ENCODE measurements around the gene ST7L. TPM values are rescaled to one million over a fixed set of nuclear protein-coding genes. Genes with fewer than 3 reads are reported as not detected.

Gene ST7L
- polyA plus RNA-seq, 1 donor (not counting 4 experiments of a cell fraction or from before 2014, with no cell fraction given): 13.4 TPM

DNA sequence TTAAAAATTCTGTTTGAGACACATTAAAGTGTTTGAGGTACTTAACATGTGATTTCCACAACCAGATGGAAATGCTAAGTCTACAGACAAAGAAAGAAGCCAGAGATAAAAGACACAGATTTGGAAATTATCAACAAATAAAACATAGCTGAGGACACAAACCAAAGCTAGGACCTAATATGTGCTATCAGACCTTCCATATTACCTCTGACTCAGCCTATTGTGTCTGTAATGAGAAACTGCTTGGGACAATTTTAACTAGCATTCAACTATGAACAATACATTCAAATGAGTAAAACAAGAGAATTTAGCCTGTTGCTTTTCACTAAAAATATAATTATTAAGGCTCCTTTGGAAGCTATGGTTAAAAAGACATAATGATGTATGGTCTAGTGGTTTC is 55.6 kb downstream of the ST7L start:
- Histone ChIP-seq H2AFZ (ENCODE audit: control insufficient read depth, low read length) (no peak overlapping the region), H3K9me3 (ENCODE audit: control insufficient read depth, low read depth, low read length) (no peaks in the 10 kb centered on the region), H3K9ac (ENCODE audit: control insufficient read depth, extremely low read depth, insufficient read depth, low read length) (no peak overlapping the region), H3K4me3 (ENCODE audit: control insufficient read depth in 2 of 3, extremely low read depth in 1 of 3, insufficient read depth in 2 of 3, low read depth in 1 of 3, low read length in 3 of 3) (no peak overlapping the region), H3K4me1 (ENCODE audit: control insufficient read depth, extremely low read depth, insufficient read depth, low read length) (no peaks in the 10 kb centered on the region), H3K4me2 (ENCODE audit: control insufficient read depth, extremely low read depth, insufficient read depth, low read depth, low read length) (no peak overlapping the region), H3K27ac (ENCODE audit: control insufficient read depth, insufficient read depth, low read length) (no peak overlapping the region), H3K9me1 (ENCODE audit: control insufficient read depth, extremely low read depth, insufficient read depth, low read length) (no peaks in the 10 kb centered on the region), H4K20me1 (ENCODE audit: control insufficient read depth, extremely low read depth, insufficient read depth, low read length) (no peaks in the 10 kb centered on the region), H3K36me3 (ENCODE audit: control insufficient read depth in 2 of 2, extremely low read depth in 1 of 2, insufficient read depth in 2 of 2, low read length in 2 of 2) (no peaks in the 10 kb centered on the region), H3K79me2 (ENCODE audit: control insufficient read depth, insufficient read depth, low read length) (no peaks in the 10 kb centered on the region), H3K27me3 (ENCODE audit: control insufficient read depth, extremely low read depth, insufficient read depth, low read length) (no peaks in the 10 kb centered on the region)
- FAIRE-seq (no peak), DNase-seq (ENCODE audit: low read depth, low spot score) (no peak)
- dilution Hi-C loops (cut with MboI; ENCODE audit: extremely low pct_ligation_motif_present, low sequenced_read_pairs): no loop called here
- TF ChIP-seq, protein P1, sequence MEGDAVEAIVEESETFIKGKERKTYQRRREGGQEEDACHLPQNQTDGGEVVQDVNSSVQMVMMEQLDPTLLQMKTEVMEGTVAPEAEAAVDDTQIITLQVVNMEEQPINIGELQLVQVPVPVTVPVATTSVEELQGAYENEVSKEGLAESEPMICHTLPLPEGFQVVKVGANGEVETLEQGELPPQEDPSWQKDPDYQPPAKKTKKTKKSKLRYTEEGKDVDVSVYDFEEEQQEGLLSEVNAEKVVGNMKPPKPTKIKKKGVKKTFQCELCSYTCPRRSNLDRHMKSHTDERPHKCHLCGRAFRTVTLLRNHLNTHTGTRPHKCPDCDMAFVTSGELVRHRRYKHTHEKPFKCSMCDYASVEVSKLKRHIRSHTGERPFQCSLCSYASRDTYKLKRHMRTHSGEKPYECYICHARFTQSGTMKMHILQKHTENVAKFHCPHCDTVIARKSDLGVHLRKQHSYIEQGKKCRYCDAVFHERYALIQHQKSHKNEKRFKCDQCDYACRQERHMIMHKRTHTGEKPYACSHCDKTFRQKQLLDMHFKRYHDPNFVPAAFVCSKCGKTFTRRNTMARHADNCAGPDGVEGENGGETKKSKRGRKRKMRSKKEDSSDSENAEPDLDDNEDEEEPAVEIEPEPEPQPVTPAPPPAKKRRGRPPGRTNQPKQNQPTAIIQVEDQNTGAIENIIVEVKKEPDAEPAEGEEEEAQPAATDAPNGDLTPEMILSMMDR (optimal IDR thresholded peaks at IDR 0.05 in 1 of 3, IDR thresholded peaks at IDR 0.05 in 1 of 3, conservative IDR thresholded peaks at IDR 0.05 in 1 of 3; ENCODE audit: extremely low read depth in 1 of 3, insufficient read depth in 2 of 3, low read length in 3 of 3): no peak
- TF ChIP-seq EZH2 (IDR thresholded peaks at IDR 0.05; ENCODE audit: low read length): no peak

DNA sequence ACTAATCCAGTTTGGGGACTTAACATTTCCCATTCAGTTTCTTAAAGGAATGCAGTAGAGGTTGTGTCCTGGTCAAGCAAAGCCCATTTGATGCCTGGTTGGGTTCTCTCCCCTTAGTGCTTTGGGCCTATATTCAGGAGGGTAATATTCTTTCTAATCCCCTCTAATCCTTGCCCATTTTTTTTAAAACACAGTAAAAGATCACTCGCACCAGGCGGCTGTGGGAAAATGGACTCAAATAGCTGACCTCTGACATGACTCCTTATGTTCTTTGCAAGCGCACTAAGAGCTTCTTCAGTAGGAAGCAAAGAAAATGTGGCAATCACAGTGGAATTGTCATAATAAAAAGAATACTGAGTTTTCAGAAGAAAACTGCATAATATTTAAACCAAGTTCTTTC is 60.3 kb downstream of the ST7L start:
- H3K27me3 ChIP-seq (ENCODE audit: control insufficient read depth, extremely low read depth, insufficient read depth, low read length): no peaks in the 10 kb centered on the region
- no peak for DNase-seq (ENCODE audit: low read depth, low spot score)
- H3K9me1 ChIP-seq (ENCODE audit: control insufficient read depth, extremely low read depth, insufficient read depth, low read length): no peaks in the 10 kb centered on the region
- H3K9me3 ChIP-seq (ENCODE audit: control insufficient read depth, low read depth, low read length): no peaks in the 10 kb centered on the region
- H3K36me3 ChIP-seq (ENCODE audit: control insufficient read depth in 2 of 2, extremely low read depth in 1 of 2, insufficient read depth in 2 of 2, low read length in 2 of 2): no peaks in the 10 kb centered on the region
- dilution Hi-C loops (cut with MboI; ENCODE audit: extremely low pct_ligation_motif_present, low sequenced_read_pairs): no loop called here
- H3K27ac ChIP-seq (ENCODE audit: control insufficient read depth, insufficient read depth, low read length): no peak overlapping the region
- H3K79me2 ChIP-seq (ENCODE audit: control insufficient read depth, insufficient read depth, low read length): no peaks in the 10 kb centered on the region
- no peak overlapping the region for H3K4me2 ChIP-seq (ENCODE audit: control insufficient read depth, extremely low read depth, insufficient read depth, low read depth, low read length)
- no peak for FAIRE-seq
- H3K4me1 ChIP-seq (ENCODE audit: control insufficient read depth, extremely low read depth, insufficient read depth, low read length): no peaks in the 10 kb centered on the region
- no peak overlapping the region for H2AFZ ChIP-seq (ENCODE audit: control insufficient read depth, low read length)
- no peak overlapping the region for H3K4me3 ChIP-seq (ENCODE audit: control insufficient read depth in 2 of 3, extremely low read depth in 1 of 3, insufficient read depth in 2 of 3, low read depth in 1 of 3, low read length in 3 of 3)
- H3K9ac ChIP-seq (ENCODE audit: control insufficient read depth, extremely low read depth, insufficient read depth, low read length): no peak overlapping the region
- H4K20me1 ChIP-seq (ENCODE audit: control insufficient read depth, extremely low read depth, insufficient read depth, low read length): no peaks in the 10 kb centered on the region
- no peak for TF ChIP-seq EZH2 (IDR thresholded peaks at IDR 0.05; ENCODE audit: low read length)
- TF ChIP-seq, protein P1 (optimal IDR thresholded peaks at IDR 0.05 in 1 of 3, IDR thresholded peaks at IDR 0.05 in 1 of 3, conservative IDR thresholded peaks at IDR 0.05 in 1 of 3; ENCODE audit: extremely low read depth in 1 of 3, insufficient read depth in 2 of 3, low read length in 3 of 3): no peak

All from keratinocyte (primary cell).